ENCODE data around the gene PRSS37. TPM values are rescaled to one million over a fixed set of nuclear protein-coding genes. Genes with fewer than 3 reads are reported as not detected.

PRSS37 gene
- total RNA-seq, 1 experiment from 2014 or later, result not detected

DNA sequence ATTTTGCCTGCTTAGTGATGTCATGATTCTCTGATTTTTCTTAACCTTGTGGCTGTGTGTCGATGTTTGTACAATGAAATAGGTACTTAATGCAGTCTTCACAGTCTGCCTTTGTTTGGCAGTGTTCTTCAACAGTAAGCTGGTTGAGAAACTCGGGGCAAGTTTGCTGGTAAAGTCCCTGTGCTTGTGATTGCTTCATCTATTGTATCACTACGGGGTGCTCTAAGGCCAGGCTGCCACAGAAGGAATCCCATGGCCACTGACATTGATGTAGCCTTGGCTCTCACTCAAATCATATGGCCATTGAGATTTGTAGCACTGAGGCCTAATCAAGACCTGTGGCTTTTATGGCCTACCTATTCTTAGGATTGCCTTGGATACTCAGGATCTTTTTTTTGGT lies 33.5 kb upstream of the PRSS37 start:
- Histone ChIP-seq H3K4me1 (ENCODE audit: control insufficient read depth in 1 of 2, insufficient read depth in 2 of 2, low read length in 2 of 2) (no peaks in the 10 kb centered on the region), H3K4me3 (replicated peaks in 1 of 2; ENCODE audit: low read depth in 1 of 2, low read length in 2 of 2) (no peak overlapping the region), H3K9me3 (ENCODE audit: control insufficient read depth in 1 of 2, insufficient read depth in 1 of 2, low read depth in 1 of 2, low read length in 2 of 2) (no peaks in the 10 kb centered on the region), H3K9ac (ENCODE audit: low read length) (no peak overlapping the region), H3K9me2 (ENCODE audit: insufficient read depth) (no peaks in the 10 kb centered on the region), H3K4me2 (ENCODE audit: low read length) (no peak overlapping the region), H3K27me3 (ENCODE audit: insufficient read depth, low read length) (no peaks in the 10 kb centered on the region), H3K27ac (ENCODE audit: low read depth, low read length) (no peak overlapping the region), H3K36me3 (ENCODE audit: control insufficient read depth in 1 of 2, insufficient read depth in 2 of 2, low read length in 2 of 2) (no peaks in the 10 kb centered on the region), H4K20me1 (ENCODE audit: insufficient read depth) (no peaks in the 10 kb centered on the region), H3K79me2 (ENCODE audit: insufficient read depth, low read length) (no peaks in the 10 kb centered on the region), H2AFZ (ENCODE audit: low read depth, low read length, poor library complexity, severe bottlenecking) (no peak overlapping the region)
- BruUV-seq (replicated peaks), result no TSS peak
- no peak for ATAC-seq
- CTCF ChIA-PET, result no interaction called here
- intact Hi-C loops (cut with micrococcal nuclease), result no loop called here
- DNase-seq (ENCODE audit: low read depth, low spot score), result no peak
- RAD21 ChIA-PET (ENCODE audit: low non-redundant PET in 1 of 2, low total read pairs in 2 of 2, uncharacterized antibody in 2 of 2, unreplicated experiment in 2 of 2), result no interaction called here
- POLR2A ChIA-PET, result no interaction called here
- TF ChIP-seq CEBPB (IDR thresholded peaks at IDR 0.05; ENCODE audit: low read depth) (no peak), SP1 (IDR thresholded peaks at IDR 0.05; ENCODE audit: low read depth) (no peak), YY1 (IDR thresholded peaks at IDR 0.05; ENCODE audit: extremely low read depth, insufficient replicate concordance, low read depth, low read length) (no peak), ZFX (IDR thresholded peaks at IDR 0.05) (no peak), CBX3 (IDR thresholded peaks at IDR 0.05; ENCODE audit: low read depth) (no peak), EZH2phosphoT487 (IDR thresholded peaks at IDR 0.05; ENCODE audit: borderline replicate concordance) (no peak)
- TF ChIP-seq, protein P1, sequence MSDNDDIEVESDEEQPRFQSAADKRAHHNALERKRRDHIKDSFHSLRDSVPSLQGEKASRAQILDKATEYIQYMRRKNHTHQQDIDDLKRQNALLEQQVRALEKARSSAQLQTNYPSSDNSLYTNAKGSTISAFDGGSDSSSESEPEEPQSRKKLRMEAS (IDR thresholded peaks at IDR 0.05), result no peak
- TF ChIP-seq, protein P2, sequence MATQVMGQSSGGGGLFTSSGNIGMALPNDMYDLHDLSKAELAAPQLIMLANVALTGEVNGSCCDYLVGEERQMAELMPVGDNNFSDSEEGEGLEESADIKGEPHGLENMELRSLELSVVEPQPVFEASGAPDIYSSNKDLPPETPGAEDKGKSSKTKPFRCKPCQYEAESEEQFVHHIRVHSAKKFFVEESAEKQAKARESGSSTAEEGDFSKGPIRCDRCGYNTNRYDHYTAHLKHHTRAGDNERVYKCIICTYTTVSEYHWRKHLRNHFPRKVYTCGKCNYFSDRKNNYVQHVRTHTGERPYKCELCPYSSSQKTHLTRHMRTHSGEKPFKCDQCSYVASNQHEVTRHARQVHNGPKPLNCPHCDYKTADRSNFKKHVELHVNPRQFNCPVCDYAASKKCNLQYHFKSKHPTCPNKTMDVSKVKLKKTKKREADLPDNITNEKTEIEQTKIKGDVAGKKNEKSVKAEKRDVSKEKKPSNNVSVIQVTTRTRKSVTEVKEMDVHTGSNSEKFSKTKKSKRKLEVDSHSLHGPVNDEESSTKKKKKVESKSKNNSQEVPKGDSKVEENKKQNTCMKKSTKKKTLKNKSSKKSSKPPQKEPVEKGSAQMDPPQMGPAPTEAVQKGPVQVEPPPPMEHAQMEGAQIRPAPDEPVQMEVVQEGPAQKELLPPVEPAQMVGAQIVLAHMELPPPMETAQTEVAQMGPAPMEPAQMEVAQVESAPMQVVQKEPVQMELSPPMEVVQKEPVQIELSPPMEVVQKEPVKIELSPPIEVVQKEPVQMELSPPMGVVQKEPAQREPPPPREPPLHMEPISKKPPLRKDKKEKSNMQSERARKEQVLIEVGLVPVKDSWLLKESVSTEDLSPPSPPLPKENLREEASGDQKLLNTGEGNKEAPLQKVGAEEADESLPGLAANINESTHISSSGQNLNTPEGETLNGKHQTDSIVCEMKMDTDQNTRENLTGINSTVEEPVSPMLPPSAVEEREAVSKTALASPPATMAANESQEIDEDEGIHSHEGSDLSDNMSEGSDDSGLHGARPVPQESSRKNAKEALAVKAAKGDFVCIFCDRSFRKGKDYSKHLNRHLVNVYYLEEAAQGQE (IDR thresholded peaks at IDR 0.05; ENCODE audit: low read depth), result no peak

All from HCT116 (cell line).